Small intestine (tissue), 7 donors: ENCODE data around the gene RASA3. TPM values are rescaled to one million over a fixed set of nuclear protein-coding genes. Genes with fewer than 3 reads are reported as not detected.

ENCODE experiments used
- DNase-seq, 2 donors: peaks; one replicate each; pipeline versions ENCODE4 v3.0.0 to v3.0.0-alpha.2; 2013
- FAIRE-seq: peaks from 2 replicates; lab custom pipeline; 2012; peaks lifted over from hg19 to GRCh38; lab: Jason Lieb, UNC
- H3K27ac ChIP-seq, 3 donors: one replicate each; pipeline ENCODE4 v1.5.1; 2013; ENCODE audit warnings: low read length in 2 of 3, mild to moderate bottlenecking in 2 of 3, control low read depth in 1 of 3, inconsistent platforms in 1 of 3, low read depth in 1 of 3, moderate library complexity in 1 of 3
- H3K27me3 ChIP-seq, 3 donors: one replicate each; pipeline ENCODE4 v1.6.1; 2013; ENCODE audit warnings: low read length in 3 of 3, inconsistent platforms in 1 of 3; ENCODE audit not compliant: control insufficient read depth in 3 of 3, insufficient read depth in 3 of 3
- H3K36me3 ChIP-seq, 3 donors: one replicate each; pipeline ENCODE4 v1.6.1; 2013; ENCODE audit warnings: low read length in 3 of 3, inconsistent platforms in 1 of 3, low read depth in 1 of 3, mild to moderate bottlenecking in 1 of 3, moderate library complexity in 1 of 3; ENCODE audit not compliant: control insufficient read depth in 3 of 3, insufficient read depth in 2 of 3
- H3K4me1 ChIP-seq, 3 donors: one replicate each; pipeline ENCODE4 v1.6.1; 2013; ENCODE audit warnings: low read length in 2 of 3, inconsistent platforms in 1 of 3, low read depth in 1 of 3, mild to moderate bottlenecking in 1 of 3, moderate library complexity in 1 of 3; ENCODE audit not compliant: control insufficient read depth in 3 of 3, insufficient read depth in 2 of 3
- H3K4me3 ChIP-seq, 3 donors: one replicate each; pipeline ENCODE4 v1.5.1; 2013; ENCODE audit warnings: low read length in 3 of 3, control low read depth in 1 of 3, inconsistent platforms in 1 of 3, low read depth in 1 of 3, mild to moderate bottlenecking in 1 of 3, moderate library complexity in 1 of 3
- H3K9me3 ChIP-seq, 2 donors: one replicate each; pipeline ENCODE4 v1.6.1; 2013; ENCODE audit warnings: low read depth in 1 of 2, low read length in 1 of 2; ENCODE audit not compliant: control insufficient read depth in 2 of 2, insufficient read depth in 1 of 2
- WGBS, 3 donors: extraction: QIAGEN DNeasy Blood & Tissue Kit; methylation state at CpG; one replicate each; pipeline ENCODE4 v1.1.7; 2013; 5-methylcytosine and 5-hydroxymethylcytosine counted together
- polyA plus RNA-seq, 4 donors: library from polyadenylated mRNA; stranded (reverse) in 3 of 4; unstranded in 1 of 4; fragments of 200-250 nt in 3 of 4; fragments of 120-200 nt in 1 of 4; gene quantifications; one replicate each; pipeline versions ENCODE4 v1.2.1 to v1.2.3, GENCODE V29; 2013
- donor health status: healthy with polysubstance abuse.
- donor health status: control.
- donor health status: control.
- donor health status: Bipolar disorder and iron deficiency.
- donor health status: healthy.

Gene RASA3
- polyA plus RNA-seq, 4 donors: 2.0 to 7.2 (median 6.5) TPM

DNA sequence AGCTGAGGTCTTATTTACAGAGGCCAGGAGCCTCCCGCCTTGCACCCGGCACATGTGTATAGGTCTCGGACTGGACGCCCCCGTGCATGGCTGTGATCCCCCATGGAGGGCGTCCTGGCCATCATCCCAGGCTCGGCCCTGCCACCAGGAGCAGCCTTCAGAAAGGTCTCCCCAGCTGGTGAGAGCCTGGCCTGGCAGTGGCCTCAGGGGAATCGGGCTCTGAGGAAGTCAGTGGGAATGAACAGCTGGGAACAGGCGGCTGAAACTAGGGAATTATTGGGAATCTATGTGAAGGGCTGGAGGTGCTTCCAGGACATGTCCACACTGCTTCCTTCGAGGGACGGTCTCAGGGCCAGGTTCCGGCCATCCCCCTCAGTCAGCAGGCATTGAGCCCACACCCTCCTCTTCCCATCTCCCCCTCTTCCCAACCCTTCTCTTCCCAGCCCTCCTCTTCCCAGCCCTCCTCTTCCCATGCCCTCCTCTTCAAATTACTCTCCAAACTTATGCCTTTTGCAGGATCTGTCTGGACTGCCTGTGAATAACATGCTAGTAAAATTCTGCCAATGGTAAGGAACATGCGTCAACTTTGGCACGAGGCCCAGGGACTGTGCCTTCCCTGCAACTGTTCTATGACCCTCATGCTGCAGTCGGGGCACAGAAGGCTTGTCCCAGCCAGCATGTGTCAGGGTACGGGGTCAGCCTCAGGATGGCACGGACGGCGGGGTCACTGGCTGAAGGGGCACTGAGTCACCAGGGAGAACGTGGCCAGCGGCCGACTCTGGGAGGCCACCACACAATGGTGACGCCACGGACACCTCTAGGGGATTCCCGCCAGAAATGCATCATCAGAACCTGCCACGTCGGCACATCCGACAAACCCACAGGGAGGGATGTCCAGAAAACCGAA lies 134.3 kb downstream of the RASA3 start:
- WGBS, 3 donors: 64 to 72% (median 66%) methylated on average over 26 to 29 of the region's 29 CpGs
- FAIRE-seq: no peak

GRCh38 chr13:113996912-113997745 lies 135.3 kb downstream of the RASA3 start:
- no peaks in the 10 kb centered on the region for H3K9me3 ChIP-seq
- peaks cover 0 to 48% (median 4%) of the 10 kb centered on the region in 3 donors for H3K36me3 ChIP-seq
- FAIRE-seq (no peak), DNase-seq (no peak)
- WGBS, 3 donors: 80 to 84% (median 80%) methylated on average over 13 of the region's 13 CpGs
- H3K4me3 ChIP-seq: no peak overlapping the region
- no peaks in the 10 kb centered on the region for H3K27me3 ChIP-seq
- peak overlapping the region in 1 of 3 donors; percentile 59 for H3K27ac ChIP-seq
- no peaks in the 10 kb centered on the region for H3K4me1 ChIP-seq

More for the DNA sequence above, 134.3 kb downstream of the RASA3 start:
- no peaks in the 10 kb centered on the region for H3K4me1 ChIP-seq
- H3K4me3 ChIP-seq: no peak overlapping the region
- H3K27me3 ChIP-seq: no peaks in the 10 kb centered on the region
- peaks cover 0 to 50% (median 4%) of the 10 kb centered on the region in 3 donors for H3K36me3 ChIP-seq
- no peaks in the 10 kb centered on the region for H3K9me3 ChIP-seq
- DNase-seq: peak in 1 of 2 donors; percentile 21
- H3K27ac ChIP-seq: peak overlapping the region in 1 of 3 donors; percentile 59

GRCh38 chr13:113996081-113996911 lies 136.1 kb downstream of the RASA3 start:
- no peak for DNase-seq
- H3K27ac ChIP-seq: no peak overlapping the region
- no peak overlapping the region for H3K4me3 ChIP-seq
- WGBS, 3 donors: 91 to 96% (median 93%) methylated on average over 37 to 38 of the region's 38 CpGs
- no peaks in the 10 kb centered on the region for H3K4me1 ChIP-seq
- no peak for FAIRE-seq
- no peaks in the 10 kb centered on the region for H3K27me3 ChIP-seq
- H3K9me3 ChIP-seq: no peaks in the 10 kb centered on the region
- peaks cover 0 to 44% (median 2%) of the 10 kb centered on the region in 3 donors for H3K36me3 ChIP-seq

GRCh38 chr13:113995051-113995601 lies 137.3 kb downstream of the RASA3 start:
- no peak for FAIRE-seq
- 84 to 92% (median 86%) methylated on average over 22 to 23 of the region's 23 CpGs for WGBS, 3 donors
- H3K36me3 ChIP-seq: peaks cover 0 to 45% (median 2%) of the 10 kb centered on the region in 3 donors

DNA sequence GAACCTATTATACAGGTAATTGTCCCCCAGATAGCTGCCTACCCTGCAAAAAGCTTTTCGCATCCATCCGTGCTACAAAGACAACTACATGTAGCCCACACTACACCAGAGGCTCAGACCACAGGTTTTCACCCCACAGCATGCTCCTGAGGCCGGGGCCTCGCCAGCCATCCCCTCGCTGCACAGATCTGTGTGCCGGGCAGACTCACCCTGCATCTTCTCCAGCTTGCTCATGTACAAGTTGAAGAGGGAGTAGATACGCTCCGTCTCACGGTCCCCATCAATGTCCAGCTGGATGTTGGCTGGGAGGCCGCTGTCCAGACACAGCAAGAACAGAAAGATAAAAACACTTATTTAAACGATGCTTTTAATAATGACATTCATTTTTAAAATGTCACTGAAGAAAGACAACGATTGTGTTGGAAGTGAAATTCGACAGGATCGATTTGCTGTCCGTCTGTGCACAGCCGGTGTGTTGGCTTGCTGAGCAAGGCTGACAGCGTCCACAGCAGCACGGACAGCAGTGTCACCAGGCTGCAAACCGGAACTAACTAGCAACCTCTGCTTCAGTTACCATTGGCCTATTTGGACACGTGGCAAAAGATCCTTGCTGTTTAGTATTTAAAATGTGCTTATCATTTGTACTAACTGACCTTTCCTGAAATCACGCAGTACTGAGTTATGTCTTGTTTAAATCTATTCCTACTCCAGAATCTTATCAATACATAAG lies 140.0 kb downstream of the RASA3 start:
- Histone ChIP-seq H3K27me3 (no peaks in the 10 kb centered on the region), H3K4me1 (no peaks in the 10 kb centered on the region), H3K9me3 (no peaks in the 10 kb centered on the region), H3K36me3 (peaks cover 0 to 38% (median 0%) of the 10 kb centered on the region in 3 donors), H3K4me3 (no peak overlapping the region), H3K27ac (no peak overlapping the region)
- WGBS, 3 donors: 88 to 93% (median 89%) methylated on average over 21 of the region's 21 CpGs
- no peak for FAIRE-seq
- no peak for DNase-seq

More at GRCh38 chr13:113995051-113995601, 137.3 kb downstream of the RASA3 start:
- H3K4me1 ChIP-seq: no peaks in the 10 kb centered on the region
- no peaks in the 10 kb centered on the region for H3K27me3 ChIP-seq
- no peak overlapping the region for H3K27ac ChIP-seq
- no peak overlapping the region for H3K4me3 ChIP-seq
- no peaks in the 10 kb centered on the region for H3K9me3 ChIP-seq
- DNase-seq: no peak

- Histone ChIP-seq H3K4me3 (no peak overlapping the region), H3K36me3 (peaks cover 0 to 34% (median 0%) of the 10 kb centered on the region in 3 donors), H3K27ac (no peak overlapping the region), H3K4me1 (no peaks in the 10 kb centered on the region), H3K9me3 (no peaks in the 10 kb centered on the region), H3K27me3 (no peaks in the 10 kb centered on the region)
- DNase-seq: no peak
- no peak for FAIRE-seq
- 85 to 90% (median 86%) methylated on average over 11 of the region's 11 CpGs for WGBS, 3 donors
Measured at GRCh38 chr13:113991676-113992179, 140.7 kb downstream of the RASA3 start.

DNA sequence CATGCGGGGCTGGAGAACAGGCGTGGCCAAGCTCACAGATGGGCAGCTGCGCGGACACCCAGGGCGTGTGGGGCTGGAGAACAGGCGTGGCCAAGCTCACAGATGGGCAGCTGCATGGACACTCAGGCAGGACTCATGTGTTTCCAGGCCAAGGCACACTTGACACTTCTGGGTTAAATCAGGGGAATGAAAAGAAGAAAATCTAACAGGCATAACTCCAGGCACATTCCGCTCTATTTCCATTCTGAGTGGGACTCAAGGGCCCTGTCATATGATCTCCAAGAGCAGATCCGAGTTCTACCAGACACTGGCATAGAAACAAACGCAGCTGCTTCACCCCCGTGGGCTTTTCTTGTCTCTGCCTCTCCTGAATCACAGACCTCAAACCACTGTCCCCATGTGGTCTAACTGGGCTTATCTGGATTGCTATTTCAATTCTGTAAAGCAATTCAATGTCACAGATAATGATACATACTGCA lies 141.2 kb downstream of the RASA3 start:
- H3K9me3 ChIP-seq: no peaks in the 10 kb centered on the region
- no peak for FAIRE-seq
- peaks cover 0 to 30% (median 0%) of the 10 kb centered on the region in 3 donors for H3K36me3 ChIP-seq
- no peak for DNase-seq
- no peaks in the 10 kb centered on the region for H3K4me1 ChIP-seq
- WGBS, 3 donors: 74 to 89% (median 83%) methylated on average over 5 to 8 of the region's 10 CpGs
- no peak overlapping the region for H3K27ac ChIP-seq
- H3K4me3 ChIP-seq: no peak overlapping the region
- H3K27me3 ChIP-seq: no peaks in the 10 kb centered on the region
